NOMO-1 treated with DMSO at 0.1 percent for 48 hours (cell line): ENCODE data around the gene CHTF18.
A peak's percentile ranks its signal among the peaks of the same experiment; 100 is the strongest.
"Not testable (repeated sequence)": the region's sequence is repeated elsewhere in the genome, so short reads cannot be mapped to it uniquely, and the experiment has no call there.

Source experiments
- DNase-seq: peaks from one replicate; lab custom pipeline; 2025; ENCODE audit not compliant: unreplicated experiment; lab: John Stamatoyannopoulos, UW

Gene CHTF18

GRCh38 chr16:788399-789126 is at the start of gene CHTF18:
TSS of gene CHTF18 (plus strand) at chr16:788620. CDS start at chr16:788685, 65 bp downstream.
- DNase-seq, result peak; percentile 90

DNA sequence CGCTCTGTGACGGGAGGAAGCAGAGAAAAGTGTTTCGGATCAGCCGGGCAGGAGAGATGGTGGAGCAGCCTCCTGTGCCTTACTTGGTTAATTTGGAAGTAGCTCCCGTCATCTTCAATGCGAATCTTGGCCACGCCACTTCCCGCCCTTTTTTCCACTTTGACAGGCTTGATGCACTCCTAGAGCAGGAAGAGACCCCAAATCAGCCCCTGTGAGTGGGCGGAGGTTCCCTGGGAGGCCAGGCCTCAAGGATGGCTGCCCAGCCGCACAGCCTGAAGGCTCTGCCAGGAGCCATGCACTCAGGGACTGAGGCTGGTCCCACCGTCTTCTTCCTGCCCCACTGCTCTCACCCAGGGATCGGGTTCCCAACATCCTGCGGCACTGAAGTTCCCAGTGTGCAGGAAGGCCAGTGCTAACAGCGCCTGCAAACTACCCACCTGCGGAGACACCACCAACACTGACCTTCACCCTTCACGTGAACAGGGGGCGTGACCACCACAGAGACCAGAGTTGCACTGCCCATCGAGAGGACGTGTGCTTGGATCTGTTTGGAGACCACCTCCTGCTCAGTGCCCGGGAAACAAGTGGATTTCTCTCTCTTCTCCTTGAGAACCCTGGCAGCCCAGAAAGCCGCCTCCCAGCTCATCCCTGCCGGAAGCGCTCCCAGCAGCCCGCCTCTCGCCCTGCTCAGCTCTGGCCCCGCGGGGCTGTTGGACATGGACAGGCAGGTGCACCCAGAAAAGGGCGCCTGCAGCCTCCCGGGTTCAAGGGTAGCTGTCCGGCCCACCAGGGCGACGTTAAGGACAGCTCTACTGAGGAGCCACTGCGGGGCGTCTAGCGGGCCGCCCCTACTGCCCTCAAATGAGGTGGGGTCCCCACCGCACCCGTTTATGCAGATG is 48.6 kb upstream of the CHTF18 start:
- DNase-seq, result no peak

- DNase-seq, result no peak
These were observed 48.0 kb upstream of the CHTF18 start for GRCh38 chr16:740459-740763.

GRCh38 chr16:740764-741505 is 47.5 kb upstream of the CHTF18 start, which contains the start of gene CIAO3:
TSS of gene CIAO3 (minus strand) at chr16:740997. CDS start at chr16:740985, 12 bp downstream.
- DNase-seq, result peak; percentile 69

DNA sequence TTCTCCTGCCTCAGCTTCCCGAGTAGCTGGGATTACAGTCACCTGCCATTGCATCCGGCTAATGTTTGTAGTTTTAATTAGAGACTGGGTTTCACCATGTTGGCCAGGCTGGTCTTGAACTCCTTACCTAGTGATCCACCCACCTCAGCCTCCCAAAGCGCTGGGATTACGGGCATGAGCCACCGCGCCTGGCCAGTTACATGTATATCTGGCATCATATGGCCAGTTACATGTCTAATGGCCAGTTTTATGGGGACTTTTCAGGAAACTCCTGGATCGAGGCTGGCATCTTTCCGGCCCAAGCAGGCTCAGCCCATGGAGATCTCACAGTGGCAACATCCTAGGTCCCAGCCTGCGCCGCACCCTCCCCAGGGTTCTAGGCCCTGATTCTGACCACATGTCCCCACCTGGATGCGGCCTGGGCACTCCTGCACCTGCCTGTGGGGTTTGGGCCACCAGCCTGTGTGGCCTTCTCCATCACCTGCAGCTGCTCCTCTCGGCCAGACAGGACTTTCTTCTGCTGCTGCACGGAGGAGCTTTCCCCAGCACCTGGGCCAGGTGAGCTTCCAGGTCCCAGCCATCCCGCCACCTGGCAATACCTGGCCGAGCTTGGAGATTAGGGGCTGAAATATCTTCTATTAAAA is 46.3 kb upstream of the CHTF18 start:
- DNase-seq, result no peak

DNA sequence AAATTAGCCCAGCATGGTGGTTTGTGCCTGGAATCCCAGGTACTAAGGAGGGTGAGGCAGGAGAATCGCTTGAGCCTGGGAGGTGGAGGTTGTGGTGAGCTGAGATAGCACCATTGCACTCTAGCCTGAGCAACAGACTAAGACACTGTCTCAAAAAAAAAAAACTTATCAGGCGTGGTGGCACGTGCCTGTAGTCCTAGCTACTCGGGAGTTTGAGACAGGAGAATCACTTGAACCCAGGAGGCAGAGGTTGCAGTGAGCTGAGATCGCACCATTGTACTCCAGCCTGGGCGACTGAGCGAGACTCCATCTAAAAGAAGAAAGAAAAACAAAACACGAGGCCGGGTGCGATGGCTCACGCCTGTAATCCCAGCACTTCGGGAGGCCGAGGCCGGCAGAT is 45.5 kb upstream of the CHTF18 start:
- DNase-seq, result not testable (repeated sequence)

DNA sequence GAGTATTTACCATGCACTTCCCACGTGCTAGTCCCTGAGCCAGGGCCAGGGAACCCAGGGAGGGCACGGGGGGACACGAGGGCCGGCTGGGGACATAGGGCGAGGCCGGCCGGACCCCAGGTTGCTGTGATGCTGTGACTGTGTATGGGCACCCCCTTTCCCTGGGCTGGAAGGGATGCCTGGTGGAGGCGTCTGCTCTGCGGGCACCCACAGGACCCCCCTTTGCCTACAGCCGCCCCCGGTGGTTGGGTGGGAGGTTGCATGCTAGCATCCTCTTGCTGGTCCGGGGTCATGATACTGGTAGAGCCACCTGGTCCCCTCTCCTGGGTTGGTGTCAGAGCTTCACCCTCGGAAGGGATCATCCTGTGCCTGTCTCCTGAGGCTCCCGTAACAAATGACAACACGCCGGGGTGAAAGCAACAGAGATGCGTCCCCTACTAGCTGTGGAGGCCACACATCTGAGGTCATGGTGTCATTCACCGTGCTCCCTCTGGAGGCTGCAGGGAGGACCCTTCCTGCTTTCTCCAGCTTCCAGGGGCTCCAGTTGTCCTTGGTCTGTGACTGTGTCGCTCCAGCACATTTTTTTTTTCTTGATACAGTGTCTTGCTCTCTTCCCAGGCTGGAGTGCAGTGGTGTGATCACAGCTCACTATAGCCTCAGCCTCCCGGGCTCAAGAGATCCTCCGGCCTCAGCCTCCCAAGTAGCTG is 44.5 kb upstream of the CHTF18 start:
- no peak for DNase-seq

DNA sequence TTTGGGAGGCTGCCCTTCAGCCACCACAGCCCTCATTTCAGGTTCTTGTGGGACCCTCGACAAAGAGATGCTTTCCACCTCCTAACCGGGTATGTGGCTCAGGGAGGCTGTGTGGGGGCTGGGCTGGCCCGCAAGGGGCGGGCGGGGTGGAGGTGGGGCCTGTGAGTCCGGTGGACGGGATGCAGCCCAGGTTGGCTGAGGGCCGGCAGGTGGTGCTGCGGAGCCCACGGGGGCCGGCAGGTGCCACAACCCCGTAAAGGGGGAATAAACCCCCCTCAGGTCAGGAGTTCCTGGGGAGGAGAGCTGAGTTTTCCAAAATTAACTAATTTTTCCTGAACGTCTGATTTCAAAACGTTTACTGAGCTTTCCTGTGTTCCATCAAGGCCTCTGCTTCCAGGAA is 42.7 kb upstream of the CHTF18 start:
- DNase-seq, result no peak

DNA sequence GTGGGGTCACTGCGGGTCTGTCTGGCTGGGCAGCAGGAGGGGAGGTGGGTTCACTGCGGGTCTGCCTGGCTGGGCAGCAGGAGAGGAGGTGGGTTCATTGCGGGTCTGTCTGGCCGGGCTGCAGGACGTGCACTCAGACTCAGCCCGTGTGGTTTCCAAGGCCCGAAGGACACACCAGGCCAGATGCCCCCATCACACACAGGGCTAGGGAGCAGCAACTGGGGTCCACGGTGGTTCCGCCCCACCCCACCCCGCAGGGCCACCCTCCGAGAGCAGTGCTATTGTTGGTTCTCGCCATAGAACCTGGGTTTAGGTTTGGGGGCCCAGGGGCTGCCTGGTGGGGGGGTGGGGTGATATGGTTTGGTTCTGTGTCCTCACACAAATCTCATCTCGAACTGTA is 41.8 kb upstream of the CHTF18 start:
- no peak for DNase-seq

- DNase-seq, result no peak
These were observed 40.3 kb upstream of the CHTF18 start for GRCh38 chr16:747978-748746.

DNA sequence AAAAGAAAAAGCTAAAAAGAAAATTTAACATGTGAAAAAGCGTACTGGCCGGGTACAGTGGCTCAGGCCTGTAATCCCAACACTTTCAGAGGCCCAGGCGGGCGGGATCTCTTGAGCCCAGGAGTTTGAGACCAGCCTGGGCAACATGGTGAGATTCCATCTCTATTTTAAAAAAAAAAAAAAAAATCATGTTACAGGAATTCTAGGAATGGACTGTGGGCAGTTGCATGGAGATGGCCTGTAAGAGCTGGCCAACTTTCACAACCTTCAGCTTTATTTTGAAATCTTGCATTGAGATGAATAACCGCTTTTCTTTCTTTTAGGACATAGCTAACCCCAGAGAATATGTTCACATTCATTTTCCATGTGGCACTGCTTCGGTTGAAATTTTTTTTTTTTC is 39.4 kb upstream of the CHTF18 start:
- DNase-seq, result no peak

- no peak for DNase-seq
These were observed 37.9 kb upstream of the CHTF18 start for GRCh38 chr16:750485-750884.

- DNase-seq, result no peak
These were observed 37.0 kb upstream of the CHTF18 start for GRCh38 chr16:751152-752006.

DNA sequence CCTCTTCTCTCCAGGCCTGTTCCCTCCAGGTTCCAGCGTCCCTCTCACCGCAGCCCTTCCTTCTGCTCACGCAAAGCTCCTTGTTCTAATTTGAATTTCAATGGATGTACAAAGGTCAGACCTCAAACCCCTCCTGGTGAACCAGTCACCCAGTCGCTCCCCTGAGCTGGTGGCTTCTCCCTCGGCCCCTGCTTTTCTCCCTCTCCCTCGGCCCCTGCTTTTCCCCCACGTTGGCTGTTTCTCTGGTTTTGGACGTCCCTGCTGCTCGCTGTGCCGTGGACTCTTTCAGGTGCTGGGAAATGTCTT is 36.5 kb upstream of the CHTF18 start:
- no peak for DNase-seq

GRCh38 chr16:754121-754607 is 34.3 kb upstream of the CHTF18 start:
- not testable (repeated sequence) for DNase-seq

DNA sequence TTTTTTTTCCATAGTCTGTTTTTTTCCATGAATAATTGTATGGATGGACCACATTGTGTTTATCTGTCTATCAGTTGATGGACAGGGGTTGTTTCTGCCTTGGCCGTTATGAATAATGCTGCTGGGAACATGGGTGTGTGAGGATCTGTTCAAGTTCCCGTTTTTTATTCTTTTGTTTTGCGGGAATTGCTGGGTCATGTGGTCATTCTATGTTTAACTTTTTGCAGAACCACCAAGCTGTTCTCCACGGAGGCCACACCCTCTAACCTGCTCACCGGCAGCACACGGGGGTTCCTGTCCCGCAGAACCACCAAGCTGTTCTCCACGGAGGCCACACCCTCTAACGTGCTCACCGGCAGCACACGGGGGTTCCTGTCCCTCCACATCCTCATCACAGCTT is 33.8 kb upstream of the CHTF18 start:
- peak; percentile 74 for DNase-seq

- no peak for DNase-seq
These were observed 32.0 kb upstream of the CHTF18 start for GRCh38 chr16:756428-756827.

GRCh38 chr16:759110-759910 is 29.1 kb upstream of the CHTF18 start:
- DNase-seq, result no peak
